Right ventricle myocardium inferior (tissue), 1 donor: ENCODE results near the gene VWA7. TPM values are rescaled to one million over a fixed set of nuclear protein-coding genes. Genes with fewer than 3 reads are reported as not detected.

Source experiments
- ATAC-seq: fragments of 200-7000 bp; cut with Tn5 transposase; one replicate; pipeline ENCODE4 v1.9.1; 2020; ENCODE audit warnings: mild to moderate bottlenecking, moderate library complexity
- DNase-seq: peaks from one replicate; pipeline ENCODE4 v3.0.0; 2021; ENCODE audit errors: missing footprints
- intact Hi-C: fragments of 100-400 bp; cut with DNase I; formaldehyde crosslinking; loops from one replicate; pipeline ENCODE4 v1.11.0; 2022
- total RNA-seq: library from RNA; stranded (reverse); fragmentation: NEBNext Ultra II Directional; extraction: Animal tissue kit (Norgen Biotek cat#: 25700); gene quantifications from one replicate; pipeline ENCODE4 v1.2.1, GENCODE V29; 2021
- donor health status: DM: no; HTN: yes; CAD: no; lungs with severe emphysema.

VWA7 gene
- total RNA-seq, 1 donor from 2014 or later = 12.1 TPM

DNA sequence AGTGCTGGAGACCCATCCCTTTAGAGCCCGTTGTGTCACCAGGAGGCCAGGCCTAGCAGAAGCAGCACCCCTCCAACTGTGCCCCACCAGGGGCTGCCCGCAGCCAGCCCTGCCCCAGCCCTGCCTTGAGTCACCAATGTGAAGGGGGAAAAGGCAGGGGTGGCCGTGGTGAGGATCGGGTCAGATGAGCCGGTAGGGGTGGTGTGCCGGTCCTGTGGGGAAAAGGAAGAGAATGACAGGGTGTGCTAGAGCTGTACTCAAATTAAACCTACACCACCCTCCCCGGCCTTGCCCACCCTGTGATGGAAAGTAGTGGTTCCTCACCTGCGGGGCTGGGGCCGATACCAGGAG is 11.6 kb downstream of the VWA7 start:
- intact Hi-C loops = no loop called here
- DNase-seq (peak; percentile 56), ATAC-seq (no peak)

DNA sequence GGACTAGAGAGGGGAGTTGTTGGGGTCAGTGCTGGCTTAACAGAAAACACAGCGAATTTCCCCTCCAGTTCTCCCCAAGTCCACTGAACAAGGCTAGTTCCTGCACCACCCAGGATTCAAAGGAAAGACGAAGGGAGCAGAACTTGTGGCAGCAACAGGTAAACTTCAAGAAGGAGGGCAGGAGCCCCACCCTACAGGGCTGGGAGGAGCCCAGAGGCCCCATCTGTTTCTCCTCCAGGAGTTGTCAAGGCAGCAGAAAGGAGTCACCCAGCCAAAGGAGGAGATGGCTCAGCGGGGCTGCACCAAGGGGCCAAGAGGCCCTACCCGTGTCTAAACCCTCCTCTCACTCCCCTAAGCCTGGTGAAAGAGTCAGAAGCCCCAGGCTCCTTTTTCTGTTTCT is 12.9 kb downstream of the VWA7 start:
- intact Hi-C loops = no loop called here
- DNase-seq (peak; percentile 8), ATAC-seq (no peak)

DNA sequence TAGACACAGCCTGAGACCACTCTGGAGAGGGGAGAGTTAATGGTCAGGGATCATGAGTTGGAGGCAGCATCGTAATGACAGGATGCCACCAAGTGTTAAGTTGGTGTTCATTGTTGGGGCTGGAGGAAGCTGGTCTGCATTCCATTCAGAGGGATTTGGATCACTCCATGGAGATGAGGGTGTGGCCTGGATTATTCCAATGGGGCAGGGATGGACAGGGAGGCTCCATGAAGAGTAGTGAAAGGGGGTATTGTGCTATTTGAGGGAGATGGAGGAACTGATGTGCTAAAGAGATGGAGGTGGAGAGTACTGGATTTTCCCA is 13.5 kb downstream of the VWA7 start:
- intact Hi-C loops = no loop called here
- DNase-seq (no peak), ATAC-seq (peak; percentile 16)

DNA sequence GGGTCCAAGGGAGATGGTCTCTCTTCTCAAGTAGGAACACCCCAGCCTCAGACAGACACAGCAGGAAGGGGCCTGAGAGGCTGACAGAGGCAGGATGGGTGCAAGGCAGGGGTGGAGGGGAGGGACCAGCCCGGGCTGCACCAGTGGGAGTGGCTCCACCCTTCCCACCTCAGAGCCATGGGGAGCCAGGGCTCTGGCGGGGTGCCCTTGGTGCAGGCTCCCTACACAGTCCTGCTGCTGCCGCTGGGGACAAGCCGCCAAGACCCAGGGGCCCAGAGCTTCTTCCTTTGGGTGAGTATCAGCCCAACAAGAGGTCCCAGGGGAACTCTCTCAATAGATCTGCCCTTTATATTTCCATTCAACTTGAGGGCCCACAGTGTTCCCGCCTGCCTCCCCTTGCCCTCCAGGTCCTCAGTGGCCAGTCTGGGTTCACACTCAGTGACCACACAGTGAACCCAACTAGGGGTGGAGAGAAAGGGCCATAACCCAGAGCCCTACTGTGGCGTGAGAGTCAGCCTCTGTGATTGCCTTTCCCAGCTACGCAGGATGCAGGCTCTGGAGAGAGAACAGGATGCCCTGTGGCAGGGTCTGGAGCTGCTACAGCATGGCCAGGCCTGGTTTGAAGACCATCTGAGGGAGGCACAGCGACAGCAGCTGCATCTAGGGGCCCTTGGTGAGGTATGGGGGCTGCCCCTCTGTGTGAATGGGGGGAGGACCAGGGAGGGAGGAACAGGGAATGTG is 14.1 kb downstream of the VWA7 start:
- DNase-seq = peak; percentile 53
- no peak for ATAC-seq

DNA sequence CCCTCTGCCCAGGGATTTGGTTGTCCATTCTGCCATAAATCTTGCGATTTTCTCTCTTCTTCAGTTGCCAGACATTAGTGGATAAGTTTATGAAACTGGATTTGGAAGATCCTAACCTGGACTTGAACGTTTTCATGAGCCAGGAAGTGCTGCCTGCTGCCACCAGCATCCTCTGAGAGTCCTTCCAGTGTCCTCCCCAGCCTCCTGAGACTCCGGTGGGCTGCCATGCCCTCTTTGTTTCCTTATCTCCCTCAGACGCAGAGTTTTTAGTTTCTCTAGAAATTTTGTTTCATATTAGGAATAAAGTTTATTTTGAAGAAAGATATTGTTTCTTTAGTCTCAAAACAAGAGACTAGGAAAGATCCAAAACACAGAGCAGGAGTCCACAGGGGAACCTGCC is 14.8 kb downstream of the VWA7 start, which contains the start of gene SAPCD1:
Gene SAPCD1, plus strand, starts transcription at position 301 of the 400 bp plus-strand sequence. CDS start 399 bp downstream, outside the sequence.
- ATAC-seq (no peak), DNase-seq (no peak)
- intact Hi-C loops = no loop called here

More for the DNA sequence above, 14.1 kb downstream of the VWA7 start:
- intact Hi-C loops = no loop called here

DNA sequence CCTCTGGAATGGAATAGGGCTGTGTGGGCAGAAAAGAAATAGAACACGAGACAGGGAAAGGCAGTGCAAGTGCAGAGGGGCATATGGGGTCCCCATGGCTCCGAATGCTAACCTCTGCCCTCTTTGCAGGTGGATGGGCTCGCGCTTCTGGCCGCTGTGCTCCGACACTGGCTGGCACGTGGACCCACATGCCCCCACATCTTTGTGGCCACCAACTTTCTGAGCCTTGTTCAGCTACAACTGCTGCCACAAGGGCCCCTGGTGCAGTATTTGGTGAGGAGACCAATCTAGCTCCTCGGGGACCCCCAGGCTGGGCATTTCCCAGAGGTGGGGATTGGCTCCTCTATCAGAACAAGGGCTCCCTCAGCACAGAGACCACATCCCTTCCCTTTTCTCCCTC is 15.8 kb downstream of the VWA7 start:
- intact Hi-C loops = no loop called here
- no peak for ATAC-seq
- no peak for DNase-seq

DNA sequence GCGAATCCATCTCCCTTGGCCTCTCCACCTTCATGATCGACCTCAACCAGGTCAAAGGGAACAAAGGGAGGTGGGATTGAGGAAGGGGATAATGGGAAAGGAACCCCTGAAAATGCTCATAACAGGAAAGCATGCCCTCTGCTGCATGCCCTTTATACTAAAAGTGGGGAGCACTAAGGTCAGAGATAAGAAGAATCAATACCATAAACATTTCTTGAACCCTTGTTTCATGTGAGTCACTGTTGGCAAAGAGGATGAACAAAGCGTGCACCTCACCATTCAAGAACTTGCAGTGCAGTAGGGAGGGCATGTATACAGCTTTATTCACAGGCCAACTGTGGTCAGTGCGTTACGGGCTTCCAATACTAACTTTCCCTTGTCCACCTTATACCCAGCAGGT is 16.3 kb downstream of the VWA7 start:
- no peak for DNase-seq
- ATAC-seq = no peak
- intact Hi-C loops = no loop called here

DNA sequence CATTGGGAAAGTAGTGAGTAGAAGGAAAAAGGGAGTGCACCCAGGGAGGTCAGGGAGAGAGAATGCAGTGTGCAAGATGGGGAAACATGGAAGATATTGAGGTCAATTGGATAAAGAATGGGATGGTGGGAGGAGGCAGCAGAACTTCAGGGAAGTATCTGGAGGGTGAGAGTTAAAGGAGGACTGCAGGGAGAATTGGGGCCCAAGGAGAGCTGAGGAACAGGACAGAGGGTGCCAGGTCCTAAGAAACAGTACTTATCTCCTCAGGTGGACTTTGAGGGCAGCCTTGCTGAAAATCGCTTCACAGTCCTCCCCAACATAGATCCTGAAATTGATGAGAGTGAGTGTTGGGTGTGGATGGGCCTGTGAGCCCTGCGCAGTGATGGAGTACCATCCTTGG is 18.8 kb downstream of the VWA7 start:
- DNase-seq (no peak), ATAC-seq (no peak)
- intact Hi-C loops = no loop called here

DNA sequence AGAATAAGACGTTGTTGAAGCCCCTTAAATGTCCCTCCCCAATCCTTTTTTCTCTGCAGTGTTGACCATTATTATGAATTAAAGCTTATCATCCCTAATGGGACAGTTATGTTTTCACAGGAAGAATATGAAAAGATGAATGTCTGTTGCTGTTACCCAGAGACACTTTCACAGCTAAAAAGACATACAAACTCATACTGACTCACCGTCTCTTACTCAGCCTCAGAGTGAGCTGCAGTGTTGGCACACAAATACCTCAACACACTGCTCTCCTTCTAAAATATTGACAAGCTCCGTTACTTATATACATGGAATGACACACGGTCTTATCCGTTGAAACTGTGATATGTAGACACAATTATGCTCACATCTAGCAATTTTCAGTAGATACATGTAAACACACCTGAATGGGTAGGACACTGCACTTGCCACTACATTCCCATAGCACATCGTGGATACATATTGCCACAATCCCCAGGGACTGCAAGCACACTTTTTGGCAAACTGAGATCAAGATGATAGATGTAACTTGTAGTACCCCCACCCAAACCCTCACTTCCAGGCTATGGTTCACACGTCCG is 24.3 kb downstream of the VWA7 start:
- no peak for ATAC-seq
- DNase-seq = no peak
- intact Hi-C loops = no loop called here

DNA sequence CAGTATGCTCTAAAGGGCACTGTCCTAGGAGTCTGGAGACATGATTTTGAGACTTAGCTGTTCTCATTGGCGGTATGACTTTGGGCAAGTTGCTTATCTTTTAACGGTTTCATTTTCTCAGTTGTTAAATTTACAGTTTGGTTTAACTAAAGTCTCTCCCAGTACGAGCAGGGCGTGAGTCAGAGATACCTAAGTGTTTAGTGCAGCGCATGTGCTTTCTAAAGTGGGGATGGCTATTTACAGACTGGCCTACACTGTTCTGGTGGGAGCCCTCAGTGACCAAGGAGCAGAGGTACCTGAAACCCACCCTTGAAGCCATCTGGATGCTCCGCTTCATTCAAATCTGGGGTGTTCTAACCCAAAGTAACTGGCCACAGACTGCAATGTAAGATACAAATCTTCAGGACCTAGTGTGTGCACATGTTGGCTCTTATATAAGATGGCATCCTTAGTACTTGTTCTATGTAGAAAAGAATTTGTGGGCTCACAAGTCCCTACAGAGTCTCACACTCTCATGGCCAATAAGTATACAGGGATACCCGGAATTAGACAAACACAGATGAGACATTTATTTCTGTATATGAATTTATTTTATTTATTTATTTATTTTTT is 26.6 kb downstream of the VWA7 start:
- ATAC-seq (no peak), DNase-seq (no peak)
- intact Hi-C loops = no loop called here

DNA sequence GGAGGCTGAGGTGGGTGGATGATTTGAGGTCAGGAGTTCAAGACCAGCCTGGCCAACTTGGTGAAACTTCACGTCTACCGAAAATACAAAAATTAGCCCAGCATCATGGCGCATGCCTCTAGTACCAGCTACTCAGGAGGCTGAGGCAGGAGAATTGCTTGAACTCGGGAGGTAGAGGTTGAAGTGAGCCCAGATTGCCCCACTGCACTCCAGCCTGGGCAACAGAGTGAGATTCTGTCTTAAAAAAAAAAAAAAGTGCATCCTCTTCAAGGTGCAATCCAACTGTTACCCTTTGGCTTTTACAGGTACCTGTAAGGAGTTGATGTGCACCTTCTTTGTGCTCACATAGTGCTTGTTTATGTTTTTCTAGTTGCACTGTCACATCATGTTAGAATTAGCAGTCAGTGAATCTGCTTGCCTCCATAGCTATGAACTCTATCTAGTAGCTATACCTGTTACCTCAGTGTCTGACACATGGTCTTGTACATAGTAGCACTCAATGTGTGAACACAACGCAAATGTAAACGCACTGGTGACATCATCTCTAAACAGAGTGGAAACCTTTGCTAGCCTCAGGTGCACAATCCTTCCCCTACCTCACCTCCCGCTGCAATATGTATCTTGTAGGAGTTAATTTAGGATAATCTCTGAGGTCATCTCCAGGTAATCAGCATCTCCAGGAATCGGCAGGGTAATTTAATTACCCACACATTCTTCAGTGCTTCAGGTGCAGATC is 27.7 kb downstream of the VWA7 start:
- intact Hi-C loops = no loop called here
- no peak for ATAC-seq

DNA sequence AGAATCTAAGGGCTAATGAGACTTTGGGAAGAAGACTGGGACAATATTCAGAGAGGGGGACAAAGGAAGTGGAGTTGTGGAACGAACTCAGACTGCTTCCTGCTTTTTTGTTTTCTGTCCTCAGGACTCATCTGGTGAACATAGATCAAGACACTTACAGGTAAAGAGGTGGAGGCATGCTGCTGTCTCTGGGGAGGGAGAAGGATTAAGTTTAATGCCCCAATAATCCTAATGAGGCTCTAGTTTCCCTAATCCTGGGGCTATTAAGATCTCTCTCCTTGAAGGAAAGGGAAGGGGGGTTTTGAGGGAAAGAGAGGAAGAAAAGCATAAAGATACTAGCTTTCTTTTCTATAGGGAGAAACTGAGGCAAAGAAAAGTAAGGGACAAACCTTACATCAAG is 32.7 kb downstream of the VWA7 start:
- ATAC-seq (no peak), DNase-seq (no peak)
- intact Hi-C loops = no loop called here

More for the DNA sequence above, 27.7 kb downstream of the VWA7 start:
- no peak for DNase-seq

DNA sequence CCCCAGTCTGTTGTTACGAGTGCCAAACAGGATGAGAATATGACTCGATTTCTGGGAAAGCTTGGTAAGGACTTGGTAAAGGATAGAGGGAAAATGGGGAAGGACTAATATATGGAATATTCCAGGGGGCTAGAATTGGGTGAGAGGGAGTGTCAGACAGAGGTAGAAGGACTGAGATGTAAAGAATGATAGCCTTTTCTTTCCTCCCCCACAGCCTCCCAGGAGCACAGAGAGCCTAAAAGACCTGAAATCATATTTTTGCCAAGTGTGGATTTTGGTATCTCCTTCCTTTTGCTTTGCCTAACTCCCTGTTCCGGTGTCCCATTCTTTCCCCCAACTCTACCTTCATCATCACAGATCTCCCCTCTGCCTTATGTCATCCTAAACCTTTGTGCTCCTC is 34.2 kb downstream of the VWA7 start:
- no peak for ATAC-seq
- intact Hi-C loops = no loop called here
- no peak for DNase-seq

DNA sequence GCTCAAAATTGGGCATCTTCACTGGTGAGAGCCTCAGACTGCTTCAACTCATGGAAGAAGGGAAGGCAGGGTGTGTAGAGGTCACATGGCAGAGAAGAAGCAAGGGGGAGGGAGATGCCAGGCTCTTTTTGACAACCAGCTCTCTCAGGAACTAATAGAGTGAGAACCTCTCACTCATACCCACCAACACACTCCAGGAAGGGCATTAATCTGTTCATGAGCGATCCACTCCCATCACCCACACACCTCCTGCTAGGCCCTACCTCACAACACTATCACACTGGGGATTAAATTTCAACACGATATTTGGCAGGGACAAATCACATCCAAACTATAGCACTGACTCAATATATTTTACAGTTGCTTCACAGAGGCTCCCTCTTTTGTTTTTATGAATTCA is 35.3 kb downstream of the VWA7 start:
- no peak for DNase-seq
- intact Hi-C loops = no loop called here
- ATAC-seq = no peak

DNA sequence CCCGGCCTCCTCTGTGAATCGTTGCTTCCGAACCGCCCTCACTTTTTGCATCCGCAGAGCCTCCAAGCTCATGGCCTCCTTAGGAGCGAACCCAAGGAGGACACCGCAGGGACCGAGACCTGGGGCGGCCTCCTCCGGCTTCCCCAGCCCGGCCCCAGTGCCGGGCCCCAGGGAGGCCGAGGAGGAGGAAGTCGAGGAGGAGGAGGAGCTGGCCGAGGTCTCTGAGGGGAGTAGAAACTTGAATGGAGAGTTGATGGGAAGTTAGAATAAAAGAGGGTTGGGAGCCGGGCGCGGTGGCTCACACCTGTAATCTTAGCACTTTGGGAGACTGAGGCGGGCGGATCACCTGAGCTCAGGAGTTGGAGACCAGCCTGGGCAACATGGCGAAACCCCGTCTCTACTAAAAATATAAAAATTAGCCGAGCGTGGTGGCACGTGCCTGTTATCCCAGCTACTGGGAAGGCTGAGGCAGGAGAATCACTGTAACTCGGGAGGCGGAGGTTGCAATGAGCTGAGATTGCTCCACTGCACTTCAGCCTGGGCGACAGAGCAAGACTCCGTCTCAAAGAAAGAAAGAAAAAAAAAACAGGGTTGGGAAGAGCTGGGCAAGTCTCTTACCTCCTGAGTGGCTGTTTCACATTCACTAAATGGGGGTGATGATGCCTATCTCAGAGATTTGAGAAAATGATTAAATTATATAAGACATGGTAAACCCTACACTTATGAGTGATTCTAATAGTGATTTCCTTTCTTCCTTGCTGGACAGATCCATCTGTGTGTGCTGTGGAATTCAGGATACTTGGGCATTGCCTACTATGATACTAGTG is 36.5 kb downstream of the VWA7 start:
- intact Hi-C loops = no loop called here
- peak; percentile 74 for DNase-seq
- ATAC-seq = peak; percentile 1

DNA sequence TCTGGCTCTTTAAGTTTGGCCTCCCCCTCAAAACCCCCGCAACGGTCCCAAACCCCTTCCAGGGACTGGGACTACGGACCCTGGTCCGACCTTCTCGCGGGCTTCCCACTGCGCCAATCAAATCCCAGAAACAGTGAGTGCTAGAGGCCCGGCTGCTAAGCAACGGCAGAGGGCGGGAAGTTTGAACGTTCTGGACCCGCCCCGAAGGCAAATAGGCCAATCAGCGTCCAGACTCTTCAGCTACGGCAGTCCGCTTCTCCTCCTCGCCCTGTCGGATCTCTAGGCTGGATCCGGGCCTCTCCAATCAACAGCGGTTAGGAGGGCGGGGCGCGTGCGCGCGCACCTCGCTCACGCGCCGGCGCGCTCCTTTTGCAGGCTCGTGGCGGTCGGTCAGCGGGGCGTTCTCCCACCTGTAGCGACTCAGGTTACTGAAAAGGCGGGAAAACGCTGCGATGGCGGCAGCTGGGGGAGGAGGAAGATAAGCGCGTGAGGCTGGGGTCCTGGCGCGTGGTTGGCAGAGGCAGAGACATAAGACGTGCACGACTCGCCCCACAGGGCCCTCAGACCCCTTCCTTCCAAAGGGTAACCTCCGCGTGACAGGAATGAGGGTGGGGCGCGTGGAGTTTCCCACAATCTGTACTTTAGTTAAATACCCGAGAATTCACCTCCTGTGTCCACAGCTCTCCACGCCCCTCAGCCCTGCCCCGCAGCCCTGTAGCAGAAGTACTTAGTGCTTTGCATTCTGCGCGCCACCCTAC is 37.3 kb downstream of the VWA7 start, which contains the start of gene MSH5:
Gene MSH5, plus strand, starts transcription at position 367 of the 758 bp plus-strand sequence. CDS start 462 bp downstream, outside the sequence.
- DNase-seq (peak; percentile 98), ATAC-seq (peak; percentile 95)
- intact Hi-C loops = loop anchor here (10.0 kb wide), 1 partner anchor 195 kb away; the partner anchor contains the start of genes ATP6V1G2, DDX39B and NFKBIL1

DNA sequence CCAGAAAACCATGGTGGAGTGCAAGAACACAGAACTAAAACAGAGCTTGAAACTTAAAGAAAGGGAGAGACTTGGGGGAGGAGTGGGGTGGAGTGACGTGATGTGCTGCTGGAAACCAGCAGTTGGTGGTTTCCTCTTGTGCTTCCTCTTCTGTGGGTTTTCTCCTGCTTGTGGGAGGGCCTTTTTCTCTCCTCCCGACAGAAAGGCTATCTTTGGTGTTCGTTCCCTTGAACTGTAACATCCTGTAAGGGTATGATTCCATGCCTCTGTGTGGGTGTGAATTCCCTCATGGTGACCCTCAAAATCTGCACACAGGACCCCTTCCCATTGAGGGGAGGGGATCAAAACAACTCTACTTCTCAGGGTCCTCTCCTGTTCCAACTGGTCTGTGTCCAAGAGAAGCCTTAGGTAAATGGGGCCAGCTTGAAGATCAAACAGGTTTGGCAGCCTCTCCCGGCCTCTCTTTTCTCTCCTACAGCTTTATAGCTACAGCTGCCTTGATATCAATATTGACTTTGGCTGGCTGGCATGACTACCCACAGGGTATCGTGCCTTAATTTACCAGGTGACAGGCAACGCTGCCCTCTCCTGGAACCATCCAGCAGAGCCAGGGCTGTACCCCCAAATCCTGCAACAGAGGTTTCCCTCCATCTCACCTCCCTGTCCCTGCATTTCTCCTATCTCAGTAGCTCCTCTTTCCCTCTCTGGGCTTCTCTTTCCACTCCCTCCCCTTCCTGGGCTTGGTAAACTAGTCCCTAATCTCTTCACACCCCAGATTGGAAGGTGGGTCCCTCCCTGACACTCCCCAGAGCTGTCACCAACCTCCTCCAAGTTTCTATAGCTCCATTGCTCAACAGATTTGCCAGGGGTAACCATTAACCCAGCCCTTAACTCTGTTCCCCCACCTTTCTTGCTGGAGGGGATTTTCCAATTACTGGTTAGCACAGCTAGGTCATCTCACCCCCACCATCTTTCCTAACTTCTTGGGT is 38.8 kb downstream of the VWA7 start:
- DNase-seq = peak; percentile 60
- intact Hi-C loops = loop anchor here (10.0 kb wide), 1 partner anchor 193 kb away; the partner anchor contains the start of genes ATP6V1G2, DDX39B and NFKBIL1
- no peak for ATAC-seq
